ENCODE data around the gene EXOC5. TPM values are rescaled to one million over a fixed set of nuclear protein-coding genes. Genes with fewer than 3 reads are reported as not detected.

Gene EXOC5
- polyA plus RNA-seq, 1 donor from 2014 or later = 138 TPM

GRCh38 chr14:57291692-57292647 lies 23.3 kb upstream of the EXOC5 start:
- TF ChIP-seq REST (IDR thresholded peaks at IDR 0.05; ENCODE audit: borderline replicate concordance) (no peak), TAF1 (IDR thresholded peaks at IDR 0.05; ENCODE audit: low read depth) (no peak), EP300 (conservative IDR thresholded peaks at IDR 0.05; ENCODE audit: poor library complexity, severe bottlenecking) (no peak), EZH2 (IDR thresholded peaks at IDR 0.05; ENCODE audit: borderline replicate concordance, insufficient read depth, low read length, poor library complexity, severe bottlenecking) (no peak), POLR2AphosphoS5 (IDR thresholded peaks at IDR 0.05) (no peak), RAD21 (conservative IDR thresholded peaks at IDR 0.05) (no peak), SMC3 (conservative IDR thresholded peaks at IDR 0.05; ENCODE audit: poor library complexity) (no peak)

GRCh38 chr14:57290751-57291150 lies 22.0 kb upstream of the EXOC5 start:
- Histone ChIP-seq H3K36me3 (ENCODE audit: insufficient read depth, low read length) (no peaks in the 10 kb centered on the region), H2AFZ (ENCODE audit: low read depth, low read length) (no peak overlapping the region), H3K9me2 (ENCODE audit: insufficient read depth, low read length) (no peaks in the 10 kb centered on the region), H3K9me3 (ENCODE audit: low read length) (no peaks in the 10 kb centered on the region), H4K20me1 (ENCODE audit: insufficient read depth) (no peaks in the 10 kb centered on the region), H3K79me2 (replicated peaks; ENCODE audit: insufficient read depth, low read length) (no peaks in the 10 kb centered on the region), H3F3A (ENCODE audit: insufficient read depth, low read length, poor library complexity, severe bottlenecking) (no peaks in the 10 kb centered on the region), H3K4me2 (ENCODE audit: low read length) (no peak overlapping the region), H3K27ac (ENCODE audit: low read length) (no peak overlapping the region), H3K27me3 (ENCODE audit: insufficient read depth, low read depth, low read length) (no peaks in the 10 kb centered on the region), H3K9ac (ENCODE audit: low read length) (no peak overlapping the region), H3K4me3 (ENCODE audit: low read length) (no peak overlapping the region)
- TF ChIP-seq EP300 (conservative IDR thresholded peaks at IDR 0.05; ENCODE audit: poor library complexity, severe bottlenecking) (no peak), MXI1 (conservative IDR thresholded peaks at IDR 0.05; ENCODE audit: poor library complexity, severe bottlenecking) (no peak), TAF1 (IDR thresholded peaks at IDR 0.05; ENCODE audit: low read depth) (no peak), EZH2 (IDR thresholded peaks at IDR 0.05; ENCODE audit: borderline replicate concordance, insufficient read depth, low read length, poor library complexity, severe bottlenecking) (no peak), RAD21 (conservative IDR thresholded peaks at IDR 0.05) (no peak), POLR2AphosphoS5 (IDR thresholded peaks at IDR 0.05) (no peak), REST (IDR thresholded peaks at IDR 0.05; ENCODE audit: borderline replicate concordance) (no peak)

More at GRCh38 chr14:57291692-57292647, 23.3 kb upstream of the EXOC5 start:
- no peak overlapping the region for H3K9ac ChIP-seq (ENCODE audit: low read length)
- H3K4me3 ChIP-seq (ENCODE audit: low read length) = no peak overlapping the region
- no peak overlapping the region for H2AFZ ChIP-seq (ENCODE audit: low read depth, low read length)
- no peaks in the 10 kb centered on the region for H3K27me3 ChIP-seq (ENCODE audit: insufficient read depth, low read depth, low read length)
- no peak overlapping the region for H3K27ac ChIP-seq (ENCODE audit: low read length)
- H3F3A ChIP-seq (ENCODE audit: insufficient read depth, low read length, poor library complexity, severe bottlenecking) = no peaks in the 10 kb centered on the region
- H3K36me3 ChIP-seq (ENCODE audit: insufficient read depth, low read length) = no peaks in the 10 kb centered on the region
- no peaks in the 10 kb centered on the region for H3K9me2 ChIP-seq (ENCODE audit: insufficient read depth, low read length)
- no peak overlapping the region for H3K4me2 ChIP-seq (ENCODE audit: low read length)
- H3K9me3 ChIP-seq (ENCODE audit: low read length) = no peaks in the 10 kb centered on the region
- no peaks in the 10 kb centered on the region for H4K20me1 ChIP-seq (ENCODE audit: insufficient read depth)
- H3K79me2 ChIP-seq (replicated peaks; ENCODE audit: insufficient read depth, low read length) = no peaks in the 10 kb centered on the region
